Activated T-helper 1 cell treated with anti-CD3 and anti-CD28 coated beads, Interleukin-12 subunit alpha, Interleukin-12 subunit beta, Interleukin-2, Interleukin-4 antibody, amounts not matched to agents 30 ng/mL and 10 ng/mL and 1 ng/mL, durations not matched to agents 14 hours and 24 hours and 36 hours (primary cell): Measurements from ENCODE around the gene GALNT13. TPM values are rescaled to one million over a fixed set of nuclear protein-coding genes. Genes with fewer than 3 reads are reported as not detected.

ENCODE experiments used
- DNase-seq: peaks from one replicate; pipeline ENCODE4 v3.0.0; 2021; ENCODE audit warnings: low spot score
- H3K27ac Mint-ChIP-seq: one replicate; pipeline ENCODE4 v1.8.0; 2021; ENCODE audit warnings: mild to moderate bottlenecking, mixed read lengths
- H3K27me3 Mint-ChIP-seq: one replicate; pipeline ENCODE4 v1.8.0; 2022; ENCODE audit warnings: mild to moderate bottlenecking, moderate library complexity, mixed read lengths; ENCODE audit not compliant: insufficient read depth
- H3K36me3 Mint-ChIP-seq: one replicate; pipeline ENCODE4 v1.8.0; 2021; ENCODE audit warnings: low read depth, mixed read lengths
- H3K4me1 Mint-ChIP-seq: one replicate; pipeline ENCODE4 v1.8.0; 2021; ENCODE audit warnings: low read depth, mixed read lengths
- H3K4me3 Mint-ChIP-seq: one replicate; pipeline ENCODE4 v1.8.0; 2021; ENCODE audit warnings: mild to moderate bottlenecking, moderate library complexity, mixed read lengths
- H3K9me3 Mint-ChIP-seq: one replicate; pipeline ENCODE4 v1.8.0; 2021; ENCODE audit warnings: mixed read lengths
- intact Hi-C: fragments of 100-400 bp; cut with micrococcal nuclease; formaldehyde crosslinking; loops from one replicate; pipeline ENCODE4 v1.15.1; 2024
- total RNA-seq: library from RNA; stranded (reverse); gene quantifications from 2 replicates; pipeline ENCODE4 v1.2.3, GENCODE V29; 2022

The GALNT13 gene
- total RNA-seq, 1 donor from 2014 or later, result not detected

- no peak overlapping the region for H3K27ac Mint-ChIP-seq
- DNase-seq, result no peak
- H3K4me3 Mint-ChIP-seq, result no peak overlapping the region
- no peaks in the 10 kb centered on the region for H3K9me3 Mint-ChIP-seq
- H3K4me1 Mint-ChIP-seq, result no peaks in the 10 kb centered on the region
- no peaks in the 10 kb centered on the region for H3K27me3 Mint-ChIP-seq
- H3K36me3 Mint-ChIP-seq, result no peaks in the 10 kb centered on the region
- intact Hi-C loops, result no loop called here
Measured at GRCh38 chr2:154173164-154173563, 301.4 kb downstream of the GALNT13 start.

GRCh38 chr2:154173919-154174318, 302.2 kb downstream of the GALNT13 start:
- intact Hi-C loops, result no loop called here
- Mint-ChIP-seq H3K27me3 (no peaks in the 10 kb centered on the region), H3K36me3 (no peaks in the 10 kb centered on the region), H3K4me1 (no peaks in the 10 kb centered on the region), H3K9me3 (no peaks in the 10 kb centered on the region), H3K4me3 (no peak overlapping the region), H3K27ac (no peak overlapping the region)
- DNase-seq, result no peak

- Mint-ChIP-seq H3K27ac (no peak overlapping the region), H3K27me3 (no peaks in the 10 kb centered on the region), H3K36me3 (no peaks in the 10 kb centered on the region), H3K4me1 (no peaks in the 10 kb centered on the region), H3K9me3 (peaks cover 4% of the 10 kb centered on the region), H3K4me3 (no peak overlapping the region)
- DNase-seq, result no peak
- intact Hi-C loops, result no loop called here
Measured at GRCh38 chr2:154182008-154182407, 310.3 kb downstream of the GALNT13 start.

- H3K9me3 Mint-ChIP-seq, result peaks cover 4% of the 10 kb centered on the region
- H3K27me3 Mint-ChIP-seq, result no peaks in the 10 kb centered on the region
- intact Hi-C loops, result no loop called here
- H3K4me1 Mint-ChIP-seq, result no peaks in the 10 kb centered on the region
- no peak overlapping the region for H3K27ac Mint-ChIP-seq
- no peak overlapping the region for H3K4me3 Mint-ChIP-seq
- no peak for DNase-seq
- no peaks in the 10 kb centered on the region for H3K36me3 Mint-ChIP-seq
Measured at GRCh38 chr2:154187948-154188347, 316.2 kb downstream of the GALNT13 start.

- H3K9me3 Mint-ChIP-seq, result no peaks in the 10 kb centered on the region
- no peaks in the 10 kb centered on the region for H3K4me1 Mint-ChIP-seq
- intact Hi-C loops, result no loop called here
- H3K27me3 Mint-ChIP-seq, result no peaks in the 10 kb centered on the region
- no peak overlapping the region for H3K4me3 Mint-ChIP-seq
- no peak for DNase-seq
- H3K36me3 Mint-ChIP-seq, result no peaks in the 10 kb centered on the region
- H3K27ac Mint-ChIP-seq, result no peak overlapping the region
Measured at GRCh38 chr2:154189953-154190352, 318.2 kb downstream of the GALNT13 start.

- Mint-ChIP-seq H3K27me3 (no peaks in the 10 kb centered on the region), H3K4me1 (no peaks in the 10 kb centered on the region), H3K27ac (no peak overlapping the region), H3K4me3 (no peak overlapping the region), H3K36me3 (no peaks in the 10 kb centered on the region), H3K9me3 (no peaks in the 10 kb centered on the region)
- no peak for DNase-seq
- intact Hi-C loops, result no loop called here
Measured at GRCh38 chr2:154193246-154193645, 321.5 kb downstream of the GALNT13 start.

- no peaks in the 10 kb centered on the region for H3K9me3 Mint-ChIP-seq
- no peaks in the 10 kb centered on the region for H3K36me3 Mint-ChIP-seq
- intact Hi-C loops, result no loop called here
- no peak for DNase-seq
- no peaks in the 10 kb centered on the region for H3K4me1 Mint-ChIP-seq
- H3K27me3 Mint-ChIP-seq, result no peaks in the 10 kb centered on the region
- no peak overlapping the region for H3K27ac Mint-ChIP-seq
- no peak overlapping the region for H3K4me3 Mint-ChIP-seq
Measured at GRCh38 chr2:154194909-154195643, 323.4 kb downstream of the GALNT13 start.

- H3K27ac Mint-ChIP-seq, result no peak overlapping the region
- no peaks in the 10 kb centered on the region for H3K27me3 Mint-ChIP-seq
- no peak overlapping the region for H3K4me3 Mint-ChIP-seq
- no peaks in the 10 kb centered on the region for H3K36me3 Mint-ChIP-seq
- intact Hi-C loops, result no loop called here
- no peaks in the 10 kb centered on the region for H3K9me3 Mint-ChIP-seq
- H3K4me1 Mint-ChIP-seq, result no peaks in the 10 kb centered on the region
- no peak for DNase-seq
Measured at GRCh38 chr2:154195644-154196195, 324.0 kb downstream of the GALNT13 start.

GRCh38 chr2:154198866-154199265, 327.1 kb downstream of the GALNT13 start:
- intact Hi-C loops, result no loop called here
- Mint-ChIP-seq H3K27me3 (no peaks in the 10 kb centered on the region), H3K4me1 (no peaks in the 10 kb centered on the region), H3K4me3 (no peak overlapping the region), H3K9me3 (no peaks in the 10 kb centered on the region), H3K27ac (no peak overlapping the region), H3K36me3 (no peaks in the 10 kb centered on the region)
- DNase-seq, result no peak

GRCh38 chr2:154203206-154203605, 331.5 kb downstream of the GALNT13 start:
- no peaks in the 10 kb centered on the region for H3K9me3 Mint-ChIP-seq
- no peaks in the 10 kb centered on the region for H3K36me3 Mint-ChIP-seq
- no peaks in the 10 kb centered on the region for H3K4me1 Mint-ChIP-seq
- H3K27me3 Mint-ChIP-seq, result no peaks in the 10 kb centered on the region
- intact Hi-C loops, result no loop called here
- no peak for DNase-seq
- no peak overlapping the region for H3K4me3 Mint-ChIP-seq
- H3K27ac Mint-ChIP-seq, result no peak overlapping the region

GRCh38 chr2:154203902-154204301, 332.2 kb downstream of the GALNT13 start:
- intact Hi-C loops, result no loop called here
- no peaks in the 10 kb centered on the region for H3K9me3 Mint-ChIP-seq
- no peaks in the 10 kb centered on the region for H3K4me1 Mint-ChIP-seq
- DNase-seq, result no peak
- H3K27me3 Mint-ChIP-seq, result no peaks in the 10 kb centered on the region
- H3K4me3 Mint-ChIP-seq, result no peak overlapping the region
- no peak overlapping the region for H3K27ac Mint-ChIP-seq
- no peaks in the 10 kb centered on the region for H3K36me3 Mint-ChIP-seq

- intact Hi-C loops, result no loop called here
- H3K27me3 Mint-ChIP-seq, result no peaks in the 10 kb centered on the region
- no peaks in the 10 kb centered on the region for H3K36me3 Mint-ChIP-seq
- H3K9me3 Mint-ChIP-seq, result no peaks in the 10 kb centered on the region
- H3K27ac Mint-ChIP-seq, result no peak overlapping the region
- no peak for DNase-seq
- no peak overlapping the region for H3K4me3 Mint-ChIP-seq
- no peaks in the 10 kb centered on the region for H3K4me1 Mint-ChIP-seq
Measured at GRCh38 chr2:154207288-154208047, 335.7 kb downstream of the GALNT13 start.

GRCh38 chr2:154223726-154224125, 352.0 kb downstream of the GALNT13 start:
- Mint-ChIP-seq H3K27me3 (no peaks in the 10 kb centered on the region), H3K9me3 (peaks cover 4% of the 10 kb centered on the region), H3K27ac (no peak overlapping the region), H3K36me3 (no peaks in the 10 kb centered on the region), H3K4me1 (no peaks in the 10 kb centered on the region), H3K4me3 (no peak overlapping the region)
- intact Hi-C loops, result no loop called here
- DNase-seq, result no peak
